Nephron (organoid): ENCODE measurements around the gene CORO2B.
A peak's percentile ranks its signal among the peaks of the same experiment; 100 is the strongest.

ENCODE experiments used
- H3K27ac Mint-ChIP-seq, 3 experiments: 2 replicates each; pipeline ENCODE4 v1.8.0; 2020; ENCODE audit warnings: mixed read lengths in 3 of 3, mild to moderate bottlenecking in 2 of 3, moderate library complexity in 1 of 3
- H3K27me3 Mint-ChIP-seq: 2 replicates; pipeline ENCODE4 v1.8.0; 2021; ENCODE audit warnings: low read depth, mild to moderate bottlenecking, moderate library complexity, mixed read lengths
- H3K36me3 Mint-ChIP-seq: 2 replicates; pipeline ENCODE4 v1.8.0; 2020; ENCODE audit warnings: low read depth, mixed read lengths
- H3K4me1 Mint-ChIP-seq: 2 replicates; pipeline ENCODE4 v1.8.0; 2020; ENCODE audit warnings: mixed read lengths
- H3K4me3 Mint-ChIP-seq, 3 experiments: 2 replicates each; pipeline ENCODE4 v1.8.0; 2020; ENCODE audit warnings: mild to moderate bottlenecking in 3 of 3, mixed read lengths in 3 of 3, moderate library complexity in 2 of 3
- H3K9me3 Mint-ChIP-seq: 2 replicates; pipeline ENCODE4 v1.8.0; 2020; ENCODE audit warnings: mixed read lengths
- CTCF ChIP-seq, 3 experiments: fragments of 200-600 bp; sonication (generic); IDR thresholded peaks; one replicate each; pipeline ENCODE4 v1.5.0; 2021; ENCODE audit warnings: antibody characterized with exemption in 3 of 3; ENCODE audit not compliant: unreplicated experiment in 3 of 3

The CORO2B gene

GRCh38 chr15:68548364-68548763, 30.4 kb upstream of the CORO2B start:
- Mint-ChIP-seq H3K36me3 (no peaks in the 10 kb centered on the region), H3K9me3 (no peaks in the 10 kb centered on the region), H3K27me3 (peaks cover 9% of the 10 kb centered on the region), H3K4me1 (peaks cover 7% of the 10 kb centered on the region), H3K27ac (no peak overlapping the region), H3K4me3 (no peak overlapping the region)
- TF ChIP-seq CTCF (IDR thresholded peaks at IDR 0.05; ENCODE audit: unreplicated experiment in 3 of 3) = no peak

DNA sequence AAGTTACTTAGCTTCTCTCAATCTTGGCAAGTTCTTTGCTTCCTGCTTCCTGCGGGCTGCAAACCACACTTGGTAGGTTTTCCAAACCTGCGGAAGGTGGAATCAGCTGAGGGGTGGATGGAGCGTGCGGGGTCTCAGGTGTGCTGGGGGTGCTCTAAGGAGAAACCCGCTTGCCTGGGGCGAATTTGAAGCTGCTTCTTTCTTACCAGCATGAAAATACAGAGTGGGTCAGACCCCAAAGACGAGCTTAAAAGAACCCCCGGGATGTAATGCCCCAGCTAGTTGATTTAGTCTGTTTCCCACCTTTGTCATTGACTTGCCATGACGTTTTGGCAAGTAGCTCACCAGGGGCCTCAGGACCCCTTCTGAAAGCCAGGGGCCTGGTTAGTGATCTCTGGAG, 28.8 kb upstream of the CORO2B start:
- Mint-ChIP-seq H3K4me3 (no peak overlapping the region), H3K4me1 (no peaks in the 10 kb centered on the region), H3K27me3 (peaks cover 17% of the 10 kb centered on the region), H3K27ac (peak overlapping the region in 1 of 3 experiments; percentile 50), H3K36me3 (no peaks in the 10 kb centered on the region), H3K9me3 (no peaks in the 10 kb centered on the region)
- TF ChIP-seq CTCF (IDR thresholded peaks at IDR 0.05; ENCODE audit: unreplicated experiment in 3 of 3) = no peak

- no peak overlapping the region for H3K4me3 Mint-ChIP-seq
These were observed 28.1 kb upstream of the CORO2B start for GRCh38 chr15:68550498-68551295.

DNA sequence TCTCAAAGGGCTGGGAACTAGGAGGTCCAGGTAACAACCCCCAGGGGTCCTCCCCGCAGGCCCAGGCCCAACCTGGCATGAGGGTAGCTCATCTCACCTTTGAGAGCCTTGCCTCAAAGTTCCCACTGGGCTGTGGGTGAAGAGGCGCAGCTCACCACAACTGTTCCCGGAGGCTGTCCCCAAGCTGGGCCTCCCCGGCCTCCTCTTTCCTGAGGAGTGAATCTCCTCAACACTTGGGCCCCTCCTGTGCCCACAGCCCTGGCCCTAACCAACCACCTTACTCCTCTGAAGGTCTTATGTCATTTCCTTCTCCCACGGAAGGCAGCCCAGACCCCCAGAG, 27.5 kb upstream of the CORO2B start:
- H3K4me1 Mint-ChIP-seq = no peaks in the 10 kb centered on the region
- H3K36me3 Mint-ChIP-seq = no peaks in the 10 kb centered on the region
- H3K9me3 Mint-ChIP-seq = no peaks in the 10 kb centered on the region
- H3K4me3 Mint-ChIP-seq = no peak overlapping the region
- H3K27ac Mint-ChIP-seq = no peak overlapping the region
- TF ChIP-seq CTCF (IDR thresholded peaks at IDR 0.05; ENCODE audit: unreplicated experiment in 3 of 3) = no peak
- peaks cover 27% of the 10 kb centered on the region for H3K27me3 Mint-ChIP-seq

More at GRCh38 chr15:68550498-68551295, 28.1 kb upstream of the CORO2B start:
- no peaks in the 10 kb centered on the region for H3K36me3 Mint-ChIP-seq
- H3K4me1 Mint-ChIP-seq = no peaks in the 10 kb centered on the region
- peaks cover 23% of the 10 kb centered on the region for H3K27me3 Mint-ChIP-seq
- peak overlapping the region in 1 of 3 experiments; percentile 50 for H3K27ac Mint-ChIP-seq
- TF ChIP-seq CTCF (IDR thresholded peaks at IDR 0.05; ENCODE audit: unreplicated experiment in 3 of 3) = peak; percentile 89 to 93 (median 92)
- H3K9me3 Mint-ChIP-seq = no peaks in the 10 kb centered on the region

DNA sequence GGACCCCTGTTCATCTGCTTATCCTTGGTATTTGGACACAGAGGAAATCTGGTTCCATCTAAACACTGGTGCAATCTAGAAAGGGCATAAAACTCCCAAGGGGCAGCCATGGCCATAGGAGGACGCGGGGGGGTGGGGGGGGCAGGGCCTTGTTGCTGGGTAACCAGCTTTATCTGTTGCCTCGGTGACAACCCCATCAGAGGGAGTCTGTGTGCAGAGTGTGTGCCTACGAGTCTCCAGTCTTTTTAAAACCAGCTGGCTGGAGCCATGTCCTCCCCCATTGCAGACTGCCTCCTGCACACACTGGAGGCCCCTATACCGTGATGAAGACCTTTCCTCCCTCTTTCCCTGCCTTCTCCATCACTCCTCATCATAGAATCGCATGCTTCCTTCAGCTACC, 26.4 kb upstream of the CORO2B start:
- Mint-ChIP-seq H3K4me3 (no peak overlapping the region), H3K27me3 (peaks cover 33% of the 10 kb centered on the region), H3K9me3 (no peaks in the 10 kb centered on the region), H3K4me1 (peaks cover 4% of the 10 kb centered on the region), H3K36me3 (no peaks in the 10 kb centered on the region), H3K27ac (peak overlapping the region in 1 of 3 experiments; percentile 18)
- TF ChIP-seq CTCF (IDR thresholded peaks at IDR 0.05; ENCODE audit: unreplicated experiment in 3 of 3) = no peak

GRCh38 chr15:68552773-68553172, 26.0 kb upstream of the CORO2B start:
- TF ChIP-seq CTCF (IDR thresholded peaks at IDR 0.05; ENCODE audit: unreplicated experiment in 3 of 3) = no peak
- Mint-ChIP-seq H3K4me1 (peaks cover 4% of the 10 kb centered on the region), H3K9me3 (no peaks in the 10 kb centered on the region), H3K27ac (peak overlapping the region in 1 of 3 experiments; percentile 18), H3K36me3 (no peaks in the 10 kb centered on the region), H3K4me3 (no peak overlapping the region), H3K27me3 (peaks cover 34% of the 10 kb centered on the region)
